Measurements from ENCODE around the gene SPOP.

DNA sequence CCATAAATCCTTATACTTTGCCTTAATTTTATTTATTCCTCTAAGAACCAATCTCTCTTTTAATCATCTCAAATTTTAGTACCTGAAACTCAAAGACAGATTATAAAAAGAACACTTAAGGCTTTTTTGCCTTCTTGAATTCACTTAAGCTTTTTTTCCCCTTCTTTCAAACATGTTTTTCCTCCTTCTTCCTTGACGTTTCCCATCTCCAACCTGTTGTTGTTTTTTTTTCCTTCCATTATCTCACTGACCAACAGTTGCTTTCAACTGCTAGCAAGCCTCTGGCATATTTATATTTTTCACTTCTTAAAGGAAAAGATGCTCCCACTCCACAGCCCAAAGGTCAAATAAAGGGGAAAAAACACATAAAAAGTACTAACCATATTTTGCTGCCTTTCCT, 32.2 kb downstream of the SPOP start:
- TF ChIP-seq EZH2 (IDR thresholded peaks at IDR 0.05; ENCODE audit: borderline replicate concordance), result no peak
- no peak for TF ChIP-seq CTCF (IDR thresholded peaks at IDR 0.05; ENCODE audit: poor library complexity)
- TF ChIP-seq EZH2phosphoT487 (IDR thresholded peaks at IDR 0.05; ENCODE audit: low read depth, severe bottlenecking, unreplicated experiment), result no peak
